Measurements from ENCODE around the gene FRA10AC1.

GRCh38 chr10:93697207-93697606 is 5.2 kb downstream of the FRA10AC1 start:
- TF ChIP-seq CEBPB (IDR thresholded peaks at IDR 0.05) (no peak), ZBTB7A (IDR thresholded peaks at IDR 0.05; ENCODE audit: low read depth) (no peak), TAF1 (IDR thresholded peaks at IDR 0.05; ENCODE audit: low read depth) (no peak), FOXM1 (IDR thresholded peaks at IDR 0.05; ENCODE audit: borderline replicate concordance, low read depth) (no peak)

Data from Ishikawa (cell line).